ENCODE data around the gene LAT. TPM values are rescaled to one million over a fixed set of nuclear protein-coding genes. Genes with fewer than 3 reads are reported as not detected.

LAT gene
- polyA plus RNA-seq, 1 of the 3 experiments (the other 2 are of a cell fraction), result 8.0 TPM

DNA sequence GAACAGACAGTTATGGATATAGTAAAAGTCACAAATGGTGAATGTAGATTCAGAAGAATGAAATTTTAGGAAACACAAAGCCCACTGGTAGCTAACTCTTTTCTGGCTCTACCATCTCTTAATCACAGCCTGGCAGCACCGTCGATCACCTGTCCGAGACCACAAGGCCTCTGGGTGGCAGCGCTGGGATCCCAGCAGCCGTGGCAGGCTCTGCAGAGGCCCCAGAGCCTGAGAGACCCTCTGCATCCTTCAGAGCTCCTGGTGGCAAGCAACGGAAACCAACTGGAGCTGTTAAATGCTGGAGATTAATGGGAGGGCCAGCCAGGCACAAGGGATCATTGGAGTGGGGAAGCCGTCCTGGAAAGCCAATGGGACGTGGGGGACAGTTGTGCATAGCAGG, 26.3 kb downstream of the LAT start:
- Histone ChIP-seq H3K9me2 (no peaks in the 10 kb centered on the region), H3K4me1 (ENCODE audit: control insufficient read depth in 1 of 2, insufficient read depth in 2 of 2, low read depth in 1 of 2, low read length in 1 of 2) (no peaks in the 10 kb centered on the region), H3K79me2 (ENCODE audit: insufficient read depth) (no peaks in the 10 kb centered on the region), H4K20me1 (ENCODE audit: insufficient read depth) (no peaks in the 10 kb centered on the region), H3K9me3 (no peaks in the 10 kb centered on the region), H2AFZ (ENCODE audit: low read depth) (no peak overlapping the region), H3K4me2 (no peak overlapping the region), H3K36me3 (replicated peaks in 1 of 2; ENCODE audit: control insufficient read depth in 1 of 2, insufficient read depth in 2 of 2, low read length in 1 of 2) (no peaks in the 10 kb centered on the region), H3K27ac (ENCODE audit: low read depth in 2 of 2, low read length in 1 of 2) (no peak overlapping the region), H3K4me3 (ENCODE audit: low read depth in 2 of 2, low read length in 1 of 2) (no peak overlapping the region), H3K27me3 (ENCODE audit: insufficient read depth) (no peaks in the 10 kb centered on the region), H3K9ac (no peak overlapping the region), H3F3A (replicated peaks; ENCODE audit: insufficient read depth) (no peaks in the 10 kb centered on the region)
- WGBS (ENCODE audit: low lambda C conversion rate), result 63% methylated on average over 5 of the region's 8 CpGs
- DNase-seq, result peak; percentile 42
- POLR2A ChIA-PET, result no interaction called here
- CTCF ChIA-PET, result interaction anchor here (0.6 kb wide), 1 partner anchor 9 kb away, joined by 3 read pairs; no protein-coding TSS in a partner anchor
- TF ChIP-seq ELF1 (IDR thresholded peaks at IDR 0.05) (no peak), CTCF (IDR thresholded peaks at IDR 0.05) (0 out of 2 replicates have a peak, but pooled peaks have one; percentile 8), IRF3 (IDR thresholded peaks at IDR 0.05; ENCODE audit: low read depth, low read length) (no peak), TCF12 (IDR thresholded peaks at IDR 0.05) (no peak), RAD21 (IDR thresholded peaks at IDR 0.05; ENCODE audit: low read length) (peak; percentile 6; the same call in 1 of the 2 replicates), CHD2 (IDR thresholded peaks at IDR 0.05; ENCODE audit: low read length, partially characterized antibody) (no peak), FOXJ3 (CRISPR knock-in tag; IDR thresholded peaks at IDR 0.05) (no peak), SMC3 (IDR thresholded peaks at IDR 0.05; ENCODE audit: low read depth, low read length) (no peak)

- H3K27ac ChIP-seq (ENCODE audit: low read depth in 2 of 2, low read length in 1 of 2), result no peak overlapping the region
- 58% methylated on average over 4 of the region's 4 CpGs for WGBS (ENCODE audit: low lambda C conversion rate)
- no peaks in the 10 kb centered on the region for H3K4me1 ChIP-seq (ENCODE audit: control insufficient read depth in 1 of 2, insufficient read depth in 2 of 2, low read depth in 1 of 2, low read length in 1 of 2)
- no peaks in the 10 kb centered on the region for H3K36me3 ChIP-seq (replicated peaks in 1 of 2; ENCODE audit: control insufficient read depth in 1 of 2, insufficient read depth in 2 of 2, low read length in 1 of 2)
- no peak overlapping the region for H3K4me3 ChIP-seq (ENCODE audit: low read depth in 2 of 2, low read length in 1 of 2)
- no peaks in the 10 kb centered on the region for H3K9me2 ChIP-seq
- H3K27me3 ChIP-seq (ENCODE audit: insufficient read depth), result no peaks in the 10 kb centered on the region
- H2AFZ ChIP-seq (ENCODE audit: low read depth), result no peak overlapping the region
- ChIA-PET POLR2A (no interaction called here), CTCF (no interaction called here)
- H3K4me2 ChIP-seq, result no peak overlapping the region
- DNase-seq, result no peak
- no peaks in the 10 kb centered on the region for H3K79me2 ChIP-seq (ENCODE audit: insufficient read depth)
- H3K9ac ChIP-seq, result no peak overlapping the region
- H3K9me3 ChIP-seq, result no peaks in the 10 kb centered on the region
- no peaks in the 10 kb centered on the region for H3F3A ChIP-seq (replicated peaks; ENCODE audit: insufficient read depth)
- no peaks in the 10 kb centered on the region for H4K20me1 ChIP-seq (ENCODE audit: insufficient read depth)
- TF ChIP-seq ELF1 (IDR thresholded peaks at IDR 0.05) (no peak), SMC3 (IDR thresholded peaks at IDR 0.05; ENCODE audit: low read depth, low read length) (no peak), SIN3A (IDR thresholded peaks at IDR 0.05; ENCODE audit: borderline replicate concordance, low read depth, low read length) (no peak), RAD21 (IDR thresholded peaks at IDR 0.05; ENCODE audit: low read length) (no peak), NRF1 (IDR thresholded peaks at IDR 0.05; ENCODE audit: low read depth, low read length) (no peak), RFX5 (IDR thresholded peaks at IDR 0.05; ENCODE audit: low read length) (no peak), MEF2A (IDR thresholded peaks at IDR 0.05; ENCODE audit: borderline replicate concordance, low read depth) (no peak), TCF12 (IDR thresholded peaks at IDR 0.05) (no peak), CHD2 (IDR thresholded peaks at IDR 0.05; ENCODE audit: low read length, partially characterized antibody) (no peak), CTCF (IDR thresholded peaks at IDR 0.05) (no peak), USF2 (IDR thresholded peaks at IDR 0.05; ENCODE audit: borderline replicate concordance, low read depth, low read length) (no peak), RXRA (IDR thresholded peaks at IDR 0.05; ENCODE audit: borderline replicate concordance, low read depth) (no peak), PBX3 (IDR thresholded peaks at IDR 0.05) (no peak), POLR2AphosphoS5 (IDR thresholded peaks at IDR 0.05; ENCODE audit: low read depth, low read length) (no peak), TAF1 (IDR thresholded peaks at IDR 0.05; ENCODE audit: borderline replicate concordance, low read depth, low read length) (no peak), FOXJ3 (CRISPR knock-in tag; IDR thresholded peaks at IDR 0.05) (no peak), TEAD4 (IDR thresholded peaks at IDR 0.05; ENCODE audit: borderline replicate concordance, insufficient read depth) (no peak), RCOR1 (IDR thresholded peaks at IDR 0.05; ENCODE audit: low read length) (no peak)
- TF ChIP-seq, protein P1, sequence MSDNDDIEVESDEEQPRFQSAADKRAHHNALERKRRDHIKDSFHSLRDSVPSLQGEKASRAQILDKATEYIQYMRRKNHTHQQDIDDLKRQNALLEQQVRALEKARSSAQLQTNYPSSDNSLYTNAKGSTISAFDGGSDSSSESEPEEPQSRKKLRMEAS (IDR thresholded peaks at IDR 0.05; ENCODE audit: low read depth), result no peak
Observed at GRCh38 chr16:29011851-29012250, 27.0 kb downstream of the LAT start.
